Left lung (tissue), 10 donors: ENCODE data around the gene SLC39A1. TPM values are rescaled to one million over a fixed set of nuclear protein-coding genes. Genes with fewer than 3 reads are reported as not detected.
A peak's percentile ranks its signal among the peaks of the same experiment; 100 is the strongest.

Experiments used
- ATAC-seq: fragments of 200-7000 bp; cut with Tn5 transposase; one replicate; pipeline ENCODE4 v1.9.1; 2020; ENCODE audit warnings: moderate library complexity
- DNase-seq, 4 donors: peaks; one replicate each; pipeline ENCODE4 v3.0.0-alpha.2; 2013 to 2020
- H3K27ac ChIP-seq, 2 donors: fragments of 200-600 bp; sonication (generic) in 1 of 2; one replicate each; pipeline versions ENCODE4 v1.5.0 to v1.8.0; 2020 to 2021
- H3K27me3 ChIP-seq, 2 donors: fragments of 200-600 bp; sonication (generic) in 1 of 2; one replicate each; pipeline versions ENCODE4 v1.5.0 to v1.8.0; 2020 to 2021
- H3K36me3 ChIP-seq, 2 donors: fragments of 200-600 bp; sonication (generic) in 1 of 2; one replicate each; pipeline versions ENCODE4 v1.5.0 to v1.8.0; 2020 to 2021
- H3K4me1 ChIP-seq, 2 donors: fragments of 200-600 bp; one replicate each; pipeline ENCODE4 v1.8.0; 2021
- H3K4me3 ChIP-seq, 2 donors: fragments of 200-600 bp; sonication (generic) in 1 of 2; one replicate each; pipeline versions ENCODE4 v1.5.0 to v1.8.0; 2020 to 2021; ENCODE audit warnings: mild to moderate bottlenecking in 1 of 2
- H3K9me3 ChIP-seq, 2 donors: fragments of 200-600 bp; sonication (generic) in 1 of 2; one replicate each; pipeline versions ENCODE4 v1.5.0 to v1.8.0; 2020 to 2021
- CTCF ChIP-seq, 2 donors: fragments of 200-600 bp; sonication (generic) in 1 of 2; IDR thresholded peaks; one replicate each; pipeline versions ENCODE4 v1.5.0 to v1.8.0; 2021; ENCODE audit warnings: antibody characterized with exemption in 2 of 2
- intact Hi-C, 2 donors: fragments of 100-400 bp; cut with DNase I; formaldehyde crosslinking; loops; one replicate each; pipeline versions ENCODE4 v1.11.2 to v1.14.2; 2022
- polyA plus RNA-seq, 6 donors: library from polyadenylated mRNA; unstranded; fragments of 120-200 nt; gene quantifications; one replicate each; pipeline ENCODE4 v1.2.1, GENCODE V29; 2013; ENCODE audit not compliant: insufficient read length in 6 of 6
- total RNA-seq, 2 donors: library from RNA; stranded (reverse); fragmentation: NEBNext Ultra II Directional; extraction: Animal tissue kit (Norgen Biotek cat#: 25700); gene quantifications; one replicate each; pipeline ENCODE4 v1.2.1, GENCODE V29; 2021
- donor health status: DM: no; HTN: yes; CAD: no.
- donor health status: DM: no; HTN: no; CAD: no.

Gene SLC39A1
- total and polyA plus RNA-seq, 8 donors, result 59.1 to 185 (median 64.0) TPM

GRCh38 chr1:153968408-153968807, 5.1 kb upstream of the SLC39A1 start:
- intact Hi-C loops, result no loop called here
- no peaks in the 10 kb centered on the region for H3K27me3 ChIP-seq
- TF ChIP-seq CTCF (IDR thresholded peaks at IDR 0.05), result no peak

GRCh38 chr1:153968000-153968363, 4.6 kb upstream of the SLC39A1 start:
- H3K4me1 ChIP-seq, result peaks cover 0 to 54% of the 10 kb centered on the region in 2 donors
- H3K36me3 ChIP-seq, result peaks cover 0 to 3% of the 10 kb centered on the region in 2 donors
- H3K27me3 ChIP-seq, result no peaks in the 10 kb centered on the region
- H3K4me3 ChIP-seq, result peak overlapping the region; percentile 56 to 59
- ATAC-seq, result peak; percentile 20
- peak in 1 of 4 donors; percentile 65 for DNase-seq
- TF ChIP-seq CTCF (IDR thresholded peaks at IDR 0.05), result no peak
- intact Hi-C loops, result no loop called here
- no peaks in the 10 kb centered on the region for H3K9me3 ChIP-seq
- H3K27ac ChIP-seq, result peak overlapping the region; percentile 93 to 95

More at GRCh38 chr1:153968408-153968807, 5.1 kb upstream of the SLC39A1 start:
- no peaks in the 10 kb centered on the region for H3K9me3 ChIP-seq
- H3K27ac ChIP-seq, result peak overlapping the region; percentile 93 to 95
- H3K36me3 ChIP-seq, result peaks cover 0 to 7% of the 10 kb centered on the region in 2 donors
- H3K4me3 ChIP-seq, result peak overlapping the region; percentile 56 to 59
- no peak for ATAC-seq
- no peak for DNase-seq
- peaks cover 0 to 53% of the 10 kb centered on the region in 2 donors for H3K4me1 ChIP-seq

- Histone ChIP-seq H3K27me3 (no peaks in the 10 kb centered on the region), H3K4me3 (peak within 1 kb of the TSS; percentile 56 to 59), H3K36me3 (peaks cover 0 to under 1% of the 10 kb centered on the region in 2 donors), H3K4me1 (peaks cover 0 to 56% of the 10 kb centered on the region in 2 donors), H3K27ac (peak within 1 kb of the TSS; percentile 93 to 95), H3K9me3 (no peaks in the 10 kb centered on the region)
- peak; percentile 23 for TF ChIP-seq CTCF (IDR thresholded peaks at IDR 0.05)
- peak; percentile 92 to 97 (median 94) for DNase-seq
- intact Hi-C loops, result no loop called here
- peak; percentile 83 for ATAC-seq
These were observed 4.0 kb upstream of the SLC39A1 start, which contains the start of gene CREB3L4 for GRCh38 chr1:153967107-153967999. Gene CREB3L4, plus strand, starts transcription at chr1:153967902. Its CDS starts 624 bp downstream, at chr1:153968526.

- Histone ChIP-seq H3K36me3 (peaks cover 0 to 25% of the 10 kb centered on the region in 2 donors), H3K4me3 (peak overlapping the region; percentile 69 to 89), H3K27ac (peak overlapping the region; percentile 97 to 98), H3K4me1 (peaks cover 15 to 88% of the 10 kb centered on the region in 2 donors), H3K27me3 (no peaks in the 10 kb centered on the region), H3K9me3 (no peaks in the 10 kb centered on the region)
- intact Hi-C loops, result no loop called here
- TF ChIP-seq CTCF (IDR thresholded peaks at IDR 0.05), result no peak
- peak; percentile 7 for ATAC-seq
- DNase-seq, result peak in 3 of 4 donors; percentile 58 to 85 (median 64)
These were observed 554 bp upstream of the SLC39A1 start for GRCh38 chr1:153963850-153964331.
